T-cell (primary cell): ENCODE data around the gene ZNF689. TPM values are rescaled to one million over a fixed set of nuclear protein-coding genes. Genes with fewer than 3 reads are reported as not detected.

Experiments used
- ATAC-seq, 4 experiments: fragments of 200-7000 bp in 3 of 4; fragments of 150-1000 bp in 1 of 4; cut with Tn5 transposase; replicated peaks in 1 of 4; 1 replicate in 3 of 4; 2 replicates in 1 of 4; pipeline ENCODE4 v1.10.0; 2021; ENCODE audit warnings: moderate library complexity in 3 of 4, mild to moderate bottlenecking in 2 of 4, moderate number of reproducible peaks in 1 of 4
- CTCF ChIA-PET, 2 donors: fragments of 300-600 bp; sonication (Branson Sonifier 250); formaldehyde crosslinking; loops; one replicate each; lab custom pipeline; 2022; ENCODE audit warnings: antibody characterized with exemption in 2 of 2; lab: Charles Lee
- POLR2A ChIA-PET, 2 donors: fragments of 300-600 bp; sonication (Branson Sonifier 250); formaldehyde crosslinking; loops; one replicate each; lab custom pipeline; 2022; ENCODE audit warnings: antibody characterized with exemption in 2 of 2; lab: Charles Lee
- DNase-seq, 35 experiments: peaks; one replicate each; pipeline versions ENCODE4 v3.0.0 to v3.0.0-alpha.2; 2013 to 2023
- H3K27ac ChIP-seq: one replicate; pipeline ENCODE4 v1.5.1; 2013; ENCODE audit warnings: low read length
- H3K27me3 ChIP-seq, 2 experiments: replicated peaks in 1 of 2; 1 replicate in 1 of 2; 2 replicates in 1 of 2; pipeline versions ENCODE4 v1.6.1 to v1.7.0; 2013; ENCODE audit warnings: low read length in 1 of 2, mixed read lengths in 1 of 2; ENCODE audit not compliant: control insufficient read depth in 2 of 2, insufficient read depth in 2 of 2; ENCODE audit errors: extremely low read depth in 1 of 2
- H3K36me3 ChIP-seq, 2 donors: 1 replicate in 1 of 2; 2 replicates in 1 of 2; pipeline versions ENCODE4 v1.6.1 to v1.7.0; 2013; ENCODE audit warnings: low read length in 1 of 2; ENCODE audit not compliant: control insufficient read depth in 2 of 2, insufficient read depth in 1 of 2; ENCODE audit errors: extremely low read depth in 1 of 2
- H3K4me1 ChIP-seq, 2 experiments: 1 replicate in 1 of 2; 2 replicates in 1 of 2; pipeline versions ENCODE4 v1.6.1 to v1.7.0; 2013; ENCODE audit warnings: low read length in 2 of 2, mixed read lengths in 1 of 2; ENCODE audit not compliant: insufficient read depth in 2 of 2, control insufficient read depth in 1 of 2; ENCODE audit errors: extremely low read depth in 1 of 2
- H3K4me3 ChIP-seq, 2 donors: 1 replicate in 1 of 2; 2 replicates in 1 of 2; pipeline versions ENCODE4 v1.5.1 to v1.7.0; 2013; ENCODE audit warnings: mild to moderate bottlenecking in 2 of 2, low read length in 1 of 2, moderate library complexity in 1 of 2; ENCODE audit not compliant: control insufficient read depth in 1 of 2; ENCODE audit errors: extremely low read depth in 1 of 2
- H3K9me3 ChIP-seq: 2 replicates; pipeline ENCODE4 v1.7.0; 2013
- H3K27ac Mint-ChIP-seq, 2 donors: one replicate each; pipeline ENCODE4 v1.8.0; 2020 to 2021; ENCODE audit warnings: mild to moderate bottlenecking in 2 of 2, mixed read lengths in 2 of 2
- H3K27me3 Mint-ChIP-seq, 2 donors: one replicate each; pipeline ENCODE4 v1.8.0; 2021 to 2022; ENCODE audit warnings: mixed read lengths in 2 of 2
- H3K36me3 Mint-ChIP-seq: one replicate; pipeline ENCODE4 v1.8.0; 2021; ENCODE audit warnings: mixed read lengths
- H3K4me1 Mint-ChIP-seq, 3 donors: one replicate each; pipeline ENCODE4 v1.8.0; 2020 to 2022; ENCODE audit warnings: mixed read lengths in 3 of 3, mild to moderate bottlenecking in 1 of 3
- H3K4me3 Mint-ChIP-seq, 3 donors: one replicate each; pipeline ENCODE4 v1.8.0; 2020 to 2022; ENCODE audit warnings: mild to moderate bottlenecking in 3 of 3, mixed read lengths in 3 of 3, moderate library complexity in 3 of 3
- H3K9me3 Mint-ChIP-seq, 3 donors: one replicate each; pipeline ENCODE4 v1.8.0; 2020 to 2022; ENCODE audit warnings: mixed read lengths in 3 of 3
- WGBS: methylation state at CpG from one replicate; pipeline ENCODE4 v1.1.5; 2013; ENCODE audit warnings: missing lambda C conversion rate; ENCODE audit not compliant: insufficient coverage; 5-methylcytosine and 5-hydroxymethylcytosine counted together
- total RNA-seq, 35 experiments: library from RNA in 6 of 35; stranded (reverse) in 6 of 35; fragments of 120-200 nt in 1 of 35; gene quantifications; one replicate each; pipeline versions ENCODE4 v1.2.1 to v1.2.4 and lab custom pipeline; 2013 to 2026

The ZNF689 gene
- total RNA-seq (10 to 100 TPM; 11.0 to 13.7 (median 12.4) TPM), total RNA-seq (lab: John Stamatoyannopoulos, UW) (18.8 to 51.3 (median 29.0) reads per million in 29 experiments)
- total RNA-seq (2013), result 8.3 TPM

DNA sequence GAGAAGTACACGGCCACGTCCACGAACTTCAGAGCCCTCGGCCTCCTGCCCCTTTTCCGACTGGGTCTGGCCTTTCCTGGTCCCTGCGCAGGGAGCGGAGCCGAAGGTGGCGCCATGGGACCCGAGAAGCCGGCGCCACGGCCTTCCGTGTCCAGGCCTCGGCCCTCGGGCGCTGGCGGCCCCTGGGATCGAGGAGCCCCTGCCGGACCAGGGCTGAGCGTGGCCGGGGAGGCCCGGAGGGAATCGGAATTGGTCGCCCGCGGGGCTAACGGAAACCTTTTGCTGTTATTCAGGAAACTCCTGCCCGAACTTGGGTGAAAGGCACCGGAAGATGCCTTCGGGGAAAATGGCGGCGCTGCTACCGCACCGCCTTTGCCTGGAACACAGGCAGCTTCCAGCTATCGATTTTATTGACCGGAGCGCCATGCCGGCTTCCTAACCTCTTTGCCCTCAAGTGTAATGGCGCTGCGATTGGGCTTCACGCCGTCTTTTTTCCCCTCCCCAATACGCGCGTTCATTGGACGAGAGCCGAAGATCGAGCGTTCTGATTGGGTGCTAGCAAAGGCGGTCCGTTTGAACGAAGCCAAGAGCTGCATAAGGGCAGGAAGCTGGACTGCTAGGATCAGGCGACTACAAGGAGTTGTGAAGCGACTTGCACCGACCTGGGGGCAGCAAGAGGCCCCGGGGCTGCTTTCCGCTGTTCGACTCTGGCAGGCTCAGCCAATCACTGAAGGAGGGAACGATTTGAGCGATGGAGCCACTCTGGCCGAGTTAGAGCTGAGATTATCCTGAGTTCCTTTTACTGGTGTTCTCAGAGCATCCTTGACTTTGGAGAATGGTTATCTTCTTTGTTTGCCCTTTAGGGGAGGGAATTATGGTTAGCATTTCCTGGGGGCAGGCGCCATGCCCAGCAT lies at the start of gene ZNF689:
Gene ZNF689, minus strand, starts transcription at position 464 of the 914 bp plus-strand sequence. Its CDS starts 348 bp downstream, at position 116.
- POLR2A ChIA-PET, result interaction anchor here in 1 of 2 donors (1.2 kb wide), 1 partner anchor 38 kb away, joined by 6 read pairs; the partner anchor contains the start of gene ZNF688
- Mint-ChIP-seq H3K27ac (peak within 1 kb of the TSS; percentile 95 to 98), H3K27me3 (no peaks in the 10 kb centered on the region), H3K4me1 (peaks cover 17 to 27% (median 21%) of the 10 kb centered on the region in 3 donors), H3K9me3 (no peaks in the 10 kb centered on the region), H3K4me3 (peak within 1 kb of the TSS; percentile 85 to 94 (median 92)), H3K36me3 (peaks cover 8% of the 10 kb centered on the region)
- Histone ChIP-seq H3K36me3 (peaks cover 9 to 16% of the 10 kb centered on the region in 2 donors), H3K9me3 (no peaks in the 10 kb centered on the region), H3K4me3 (peak within 1 kb of the TSS; percentile 71 to 89), H3K27me3 (no peaks in the 10 kb centered on the region), H3K27ac (peak within 1 kb of the TSS; percentile 92), H3K4me1 (peaks cover 3 to 22% of the 10 kb centered on the region in 2 experiments)
- DNase-seq (peak; percentile 76 to 97 (median 91)), ATAC-seq (peak; percentile 85 to 91 (median 86))
- CTCF ChIA-PET, result interaction anchor here in 1 of 2 donors (0.5 to 1.4 kb wide), 9 partner anchors 10 to 180 kb away, joined by 3 to 7 read pairs (median 3); partner anchors contain the start of genes DCTPP1 and PRR14
- under 1% methylated on average over 58 of the region's 63 CpGs for WGBS

DNA sequence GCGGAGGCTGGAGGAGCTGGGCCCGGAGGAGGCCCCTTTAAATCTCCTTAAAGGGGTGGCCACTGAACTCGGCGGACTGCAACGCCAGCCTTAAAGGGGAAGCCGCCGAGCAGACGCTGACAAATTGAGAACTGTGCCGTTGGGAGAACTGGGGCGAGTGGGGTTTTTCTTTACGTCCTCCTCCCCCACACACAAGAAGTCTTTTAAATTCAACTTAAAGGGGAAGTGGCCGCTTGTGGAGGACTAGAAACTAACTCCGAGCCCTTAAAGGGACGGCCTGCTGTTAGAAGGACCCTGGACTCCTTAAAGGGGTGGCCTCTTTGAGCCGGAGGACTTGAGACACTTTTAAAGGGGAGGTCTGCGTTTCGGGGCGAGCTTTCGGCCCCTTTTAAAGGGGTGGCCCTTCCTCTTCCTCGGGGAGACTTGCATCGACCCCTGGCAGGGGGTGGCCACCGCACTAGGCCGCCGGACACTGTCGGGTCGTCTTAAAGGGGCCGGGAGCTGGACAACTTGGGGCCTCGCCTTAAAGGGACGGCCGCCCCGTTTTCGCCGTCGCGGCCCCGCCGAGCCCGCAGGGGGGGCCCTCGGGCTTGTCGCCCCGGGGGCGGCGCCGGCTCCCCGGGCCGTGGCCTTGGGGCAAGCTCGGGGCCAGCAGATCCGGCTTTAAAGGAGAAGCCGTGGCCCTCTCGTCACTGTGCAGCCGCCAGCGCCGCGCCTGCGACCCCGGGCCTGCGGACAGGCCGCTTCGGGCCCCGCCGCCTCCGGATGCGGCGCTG lies 48.7 kb upstream of the ZNF689 start:
- DNase-seq (peak in 21 of 35 experiments; percentile 19 to 98 (median 96)), ATAC-seq (peak in 3 of 4 experiments; percentile 15 to 68 (median 17))
- Histone ChIP-seq H3K27me3 (no peaks in the 10 kb centered on the region), H3K9me3 (no peaks in the 10 kb centered on the region), H3K4me1 (peaks cover 22 to 60% of the 10 kb centered on the region in 2 experiments), H3K36me3 (peaks cover 21 to 62% of the 10 kb centered on the region in 2 donors), H3K4me3 (peak overlapping the region; percentile 88 to 97), H3K27ac (peak overlapping the region; percentile 99)
- Mint-ChIP-seq H3K9me3 (no peaks in the 10 kb centered on the region), H3K27ac (peak overlapping the region; percentile 100), H3K36me3 (peaks cover 44% of the 10 kb centered on the region), H3K4me3 (peak overlapping the region; percentile 91 to 98 (median 95)), H3K27me3 (no peaks in the 10 kb centered on the region), H3K4me1 (peaks cover 50 to 54% (median 53%) of the 10 kb centered on the region in 3 donors)
- ChIA-PET CTCF (interaction anchor here in 1 of 2 donors (0.6 to 2.0 kb wide), 5 partner anchors 9 to 734 kb away, joined by 3 to 16 read pairs (median 4); partner anchors contain the start of genes DCTPP1 and ZNF764), POLR2A (interaction anchor here (0.6 to 1.0 kb wide), 6 partner anchors 8 to 1674 kb away, joined by 3 to 4 read pairs (median 3); partner anchors contain the start of genes LAT (in 1 of the 2) and PRR14 (in 1 of the 2))
- WGBS, result 0% methylated on average over 50 of the region's 64 CpGs

GRCh38 chr16:30657866-30658730 lies 47.9 kb upstream of the ZNF689 start, which contains the start of gene FBRS:
TSS of gene FBRS (plus strand) at chr16:30658431. CDS start at chr16:30659519, 1,088 bp downstream.
- Histone ChIP-seq H3K9me3 (no peaks in the 10 kb centered on the region), H3K27ac (peak within 1 kb of the TSS; percentile 99), H3K27me3 (no peaks in the 10 kb centered on the region), H3K4me3 (peak within 1 kb of the TSS; percentile 88 to 97), H3K4me1 (peaks cover 20 to 53% of the 10 kb centered on the region in 2 experiments), H3K36me3 (peaks cover 23 to 61% of the 10 kb centered on the region in 2 donors)
- peaks cover 43 to 46% (median 46%) of the 10 kb centered on the region in 3 donors for H3K4me1 Mint-ChIP-seq
- H3K27me3 Mint-ChIP-seq, result no peaks in the 10 kb centered on the region
- H3K27ac Mint-ChIP-seq, result peak within 1 kb of the TSS; percentile 100
- ChIA-PET CTCF (interaction anchor here in 1 of 2 donors (0.6 to 2.0 kb wide), 5 partner anchors 8 to 733 kb away, joined by 3 to 16 read pairs (median 4); partner anchors contain the start of genes DCTPP1 and ZNF764), POLR2A (interaction anchor here (0.6 to 1.0 kb wide), 5 partner anchors 24 to 1673 kb away, joined by 3 to 4 read pairs (median 3); partner anchors contain the start of gene LAT (in 1 of the 2))
- WGBS, result under 1% methylated on average over 67 of the region's 86 CpGs
- no peaks in the 10 kb centered on the region for H3K9me3 Mint-ChIP-seq
- peak; percentile 72 to 79 (median 73) for ATAC-seq
- DNase-seq, result peak; percentile 99 to 100 (median 100)
- H3K36me3 Mint-ChIP-seq, result peaks cover 37% of the 10 kb centered on the region
- peak within 1 kb of the TSS; percentile 91 to 98 (median 95) for H3K4me3 Mint-ChIP-seq

DNA sequence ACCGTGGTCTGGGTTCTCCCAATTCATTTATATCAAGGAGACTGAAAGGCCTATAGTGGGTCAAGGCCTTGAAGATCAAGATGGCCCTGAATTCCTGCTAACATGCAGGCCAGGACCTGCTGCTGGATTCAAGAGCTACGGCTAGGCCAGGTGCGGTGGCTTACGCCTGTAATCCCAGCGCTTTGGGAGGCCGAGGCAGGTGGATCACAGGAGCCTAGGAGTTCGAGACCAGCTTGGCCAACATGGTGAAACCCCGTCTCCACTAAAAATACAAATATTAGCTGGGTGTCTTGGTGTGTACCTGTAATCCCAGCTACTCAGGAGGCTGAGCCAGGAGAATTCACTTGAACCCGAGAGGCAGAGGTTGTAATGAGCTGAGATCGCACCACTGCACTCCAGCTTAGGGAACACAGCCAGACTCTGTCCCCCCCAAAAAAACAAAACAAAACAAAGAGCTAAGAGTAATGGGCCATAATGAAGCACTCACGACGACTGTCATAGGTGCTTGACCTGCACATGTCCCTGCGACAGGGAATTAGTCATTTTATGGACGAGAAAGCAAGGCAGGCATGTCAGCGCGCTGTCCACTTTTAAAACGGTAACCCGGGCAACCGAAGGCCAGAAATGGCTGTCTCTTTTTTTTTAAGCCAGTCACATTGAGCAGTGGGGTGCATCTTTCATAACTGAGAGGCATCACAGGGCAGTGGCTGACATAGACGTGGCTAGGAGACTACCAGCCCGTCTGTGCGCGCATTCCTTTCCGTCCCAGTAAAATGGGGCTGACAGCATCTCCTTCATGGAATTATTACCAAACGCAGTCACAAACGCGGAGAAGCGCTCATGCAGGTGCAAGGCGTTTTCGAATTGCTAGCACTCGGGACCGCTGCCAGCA lies 47.0 kb upstream of the ZNF689 start:
- H3K36me3 Mint-ChIP-seq, result peaks cover 37% of the 10 kb centered on the region
- no peaks in the 10 kb centered on the region for H3K9me3 Mint-ChIP-seq
- H3K27me3 Mint-ChIP-seq, result no peaks in the 10 kb centered on the region
- WGBS, result 35% methylated on average over 26 of the region's 32 CpGs
- Histone ChIP-seq H3K9me3 (no peaks in the 10 kb centered on the region), H3K36me3 (peaks cover 18 to 61% of the 10 kb centered on the region in 2 donors), H3K27ac (peak overlapping the region; percentile 88), H3K4me3 (peak overlapping the region; percentile 33 to 49), H3K27me3 (no peaks in the 10 kb centered on the region), H3K4me1 (peaks cover 20 to 52% of the 10 kb centered on the region in 2 experiments)
- ChIA-PET POLR2A (interaction anchor here in 1 of 2 donors (0.6 kb wide), 1 partner anchor 208 kb away, joined by 5 read pairs; no protein-coding TSS in a partner anchor), CTCF (interaction anchor here in 1 of 2 donors (0.6 kb wide), 1 partner anchor 31 kb away, joined by 5 read pairs; no protein-coding TSS in a partner anchor)
- DNase-seq (no peak), ATAC-seq (no peak)
- peak overlapping the region; percentile 63 to 98 (median 71) for H3K4me3 Mint-ChIP-seq
- H3K27ac Mint-ChIP-seq, result peak overlapping the region; percentile 85 to 90
- peaks cover 42 to 46% (median 45%) of the 10 kb centered on the region in 3 donors for H3K4me1 Mint-ChIP-seq
